CD4-positive, alpha-beta T cell treated with Interferon alpha-2 for 1 hour (primary cell): ENCODE measurements around the gene WDR1.

ENCODE experiments used
- DNase-seq, 2 donors: peaks; one replicate each; pipeline ENCODE4 v3.0.0-alpha.2; 2020 to 2022

Gene WDR1

GRCh38 chr4:10083861-10084641 lies 32.5 kb downstream of the WDR1 start:
- no peak for DNase-seq

GRCh38 chr4:10083331-10083771 lies 33.2 kb downstream of the WDR1 start:
- no peak for DNase-seq

DNA sequence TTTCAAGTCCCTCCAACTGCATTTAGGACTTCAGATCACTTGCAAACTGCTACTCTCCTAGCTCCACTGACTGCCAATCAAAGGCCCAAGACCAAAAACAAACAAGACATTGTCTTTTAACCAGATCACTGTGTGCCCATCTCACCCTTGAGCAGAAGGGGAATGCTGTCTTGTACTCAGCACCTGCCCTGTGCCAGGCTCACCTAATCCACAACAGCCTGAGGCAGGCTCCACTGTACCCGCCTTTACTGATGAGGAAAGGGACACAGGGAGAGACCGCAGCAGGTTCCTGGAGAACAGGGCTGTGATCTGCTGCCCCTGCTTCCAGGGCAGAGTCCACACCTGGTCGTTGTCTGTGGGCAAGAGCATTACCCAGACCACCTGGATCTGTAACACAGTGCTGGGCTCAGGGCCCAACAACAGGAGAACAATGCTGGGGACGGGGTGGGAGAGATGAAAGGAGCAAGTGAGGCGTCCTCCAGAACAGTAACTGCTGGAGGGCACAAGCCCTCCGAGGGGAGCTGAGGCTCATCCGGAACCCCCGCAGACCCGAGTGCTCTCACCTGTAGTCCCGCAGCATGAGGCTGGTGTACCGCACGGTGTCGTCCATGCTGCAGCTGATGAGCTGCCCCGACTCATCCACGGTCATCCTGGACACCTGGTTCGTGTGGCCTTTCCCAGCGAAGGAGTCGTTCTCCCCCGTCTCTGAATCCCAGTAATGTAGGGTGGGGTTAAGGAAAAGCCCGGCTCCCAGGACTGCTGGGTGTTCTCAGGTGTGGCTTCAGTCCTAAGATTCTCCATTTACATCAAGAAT lies 33.9 kb downstream of the WDR1 start:
- no peak for DNase-seq

- DNase-seq: no peak
These were observed 34.6 kb downstream of the WDR1 start for GRCh38 chr4:10082047-10082446.

DNA sequence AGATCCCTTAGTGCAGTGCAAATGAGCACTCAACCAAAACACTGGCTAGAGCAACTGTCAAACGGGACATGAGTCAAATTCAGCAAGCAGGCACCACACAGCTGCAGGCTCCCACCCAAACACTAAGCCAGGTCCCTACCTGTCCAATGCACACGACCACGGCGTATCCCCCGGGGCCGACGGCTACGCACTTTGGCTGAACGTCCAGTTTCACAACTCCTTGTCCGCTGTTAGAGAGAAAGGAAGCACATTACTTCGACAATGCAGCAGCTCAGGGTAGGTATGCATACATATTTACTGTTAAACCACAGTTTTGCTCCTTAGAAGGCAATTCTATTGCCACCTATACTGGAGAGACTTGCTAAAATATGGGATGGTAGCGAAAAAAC lies 35.4 kb downstream of the WDR1 start:
- no peak for DNase-seq

DNA sequence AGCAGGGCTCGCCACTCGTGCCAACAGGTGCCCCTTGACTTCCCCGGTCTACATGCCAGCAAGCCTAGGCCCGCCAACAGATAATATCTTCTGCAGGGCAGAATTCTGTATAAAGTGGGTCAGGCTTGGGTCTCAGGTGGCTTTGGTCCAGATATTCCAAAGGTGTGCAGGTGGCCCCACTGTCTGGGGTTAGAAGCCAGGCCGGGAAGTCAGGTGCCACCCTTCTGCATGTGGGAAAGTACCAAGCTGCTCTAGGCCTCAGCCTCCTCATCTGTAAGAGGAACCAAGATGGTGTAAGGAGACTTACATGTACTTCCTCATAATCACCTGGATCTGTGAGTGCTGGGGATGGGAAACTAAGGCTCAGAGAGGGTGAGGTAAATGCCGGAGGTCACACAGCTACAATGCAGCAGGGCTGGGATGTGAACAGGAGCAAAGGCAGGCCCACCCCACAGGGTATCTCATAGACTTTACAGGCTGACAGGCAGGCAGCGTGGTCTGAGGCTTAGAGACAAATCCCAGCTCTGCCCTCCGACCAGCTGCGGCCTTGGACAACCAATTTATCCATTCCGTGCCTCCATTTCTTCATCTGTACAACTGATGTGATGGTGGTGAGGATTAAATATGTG lies 35.9 kb downstream of the WDR1 start:
- DNase-seq: no peak

DNA sequence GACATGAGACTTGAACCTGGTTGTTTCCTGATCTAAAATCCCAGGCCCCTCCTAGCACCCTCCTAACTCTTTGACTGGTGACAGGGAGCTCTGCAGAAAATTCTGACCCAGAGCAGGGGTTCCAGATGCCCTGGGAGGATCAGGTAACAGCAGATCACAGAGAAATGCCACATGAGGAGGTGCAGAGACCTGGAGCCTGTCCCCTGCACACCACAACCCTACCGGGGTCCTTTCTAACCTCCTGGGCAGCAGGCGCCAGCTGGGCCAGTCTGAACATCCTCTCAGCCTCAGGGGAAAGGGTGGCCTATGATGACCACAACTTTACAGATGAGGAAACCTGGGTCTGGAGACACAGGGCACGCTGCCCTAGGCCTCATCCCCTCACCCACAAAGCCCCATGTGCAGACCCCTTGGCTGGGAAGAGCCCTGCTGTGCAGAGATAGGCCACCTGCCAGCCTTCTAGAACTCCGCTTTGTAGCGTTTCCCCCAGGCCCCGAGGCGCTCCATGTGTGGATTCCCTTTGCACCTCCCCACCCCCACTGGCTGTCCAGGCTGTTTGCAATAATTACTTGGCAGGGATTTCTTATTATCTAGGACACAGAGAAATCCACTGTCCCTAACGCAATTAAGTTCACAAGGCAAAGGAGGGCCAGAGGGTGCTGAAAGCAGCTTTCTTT lies 36.5 kb downstream of the WDR1 start:
- no peak for DNase-seq

- DNase-seq: no peak
These were observed 37.3 kb downstream of the WDR1 start for GRCh38 chr4:10079256-10079655.

DNA sequence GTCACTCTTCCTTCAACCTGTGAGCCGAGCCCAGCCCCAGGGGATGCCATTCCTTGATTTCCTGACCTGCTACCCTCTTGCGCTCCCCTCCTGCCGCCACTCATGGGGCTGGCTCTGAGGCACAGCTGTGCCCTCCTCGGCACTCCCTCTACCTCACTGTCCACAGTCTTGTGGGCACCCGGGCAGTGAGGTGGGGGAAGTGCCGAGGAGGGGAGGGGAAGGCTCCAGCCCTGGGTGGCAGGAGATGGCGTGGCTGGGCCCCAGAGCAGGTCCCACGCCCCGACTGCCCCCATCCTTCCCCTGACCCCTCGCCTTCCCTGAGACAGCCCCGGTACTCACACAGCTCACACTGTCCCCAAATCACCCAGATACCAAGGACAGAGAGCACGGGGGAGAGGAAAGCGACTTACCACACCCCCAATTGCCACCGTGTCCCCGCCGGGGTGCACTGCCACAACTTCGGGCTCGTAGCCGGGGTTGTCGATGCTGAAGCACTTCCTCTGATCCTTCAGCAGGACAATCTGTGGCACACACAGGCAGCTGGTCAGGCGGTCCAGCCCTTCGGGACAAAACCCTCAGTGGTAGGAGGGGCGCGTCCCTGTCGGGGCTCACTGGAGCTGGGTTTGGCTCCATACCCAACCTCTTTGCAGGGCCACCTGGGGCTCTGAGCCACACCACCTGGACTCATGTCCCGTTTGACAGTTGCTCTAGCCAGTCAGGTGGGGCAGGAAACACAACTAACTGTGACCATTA lies 37.9 kb downstream of the WDR1 start:
- DNase-seq: no peak

DNA sequence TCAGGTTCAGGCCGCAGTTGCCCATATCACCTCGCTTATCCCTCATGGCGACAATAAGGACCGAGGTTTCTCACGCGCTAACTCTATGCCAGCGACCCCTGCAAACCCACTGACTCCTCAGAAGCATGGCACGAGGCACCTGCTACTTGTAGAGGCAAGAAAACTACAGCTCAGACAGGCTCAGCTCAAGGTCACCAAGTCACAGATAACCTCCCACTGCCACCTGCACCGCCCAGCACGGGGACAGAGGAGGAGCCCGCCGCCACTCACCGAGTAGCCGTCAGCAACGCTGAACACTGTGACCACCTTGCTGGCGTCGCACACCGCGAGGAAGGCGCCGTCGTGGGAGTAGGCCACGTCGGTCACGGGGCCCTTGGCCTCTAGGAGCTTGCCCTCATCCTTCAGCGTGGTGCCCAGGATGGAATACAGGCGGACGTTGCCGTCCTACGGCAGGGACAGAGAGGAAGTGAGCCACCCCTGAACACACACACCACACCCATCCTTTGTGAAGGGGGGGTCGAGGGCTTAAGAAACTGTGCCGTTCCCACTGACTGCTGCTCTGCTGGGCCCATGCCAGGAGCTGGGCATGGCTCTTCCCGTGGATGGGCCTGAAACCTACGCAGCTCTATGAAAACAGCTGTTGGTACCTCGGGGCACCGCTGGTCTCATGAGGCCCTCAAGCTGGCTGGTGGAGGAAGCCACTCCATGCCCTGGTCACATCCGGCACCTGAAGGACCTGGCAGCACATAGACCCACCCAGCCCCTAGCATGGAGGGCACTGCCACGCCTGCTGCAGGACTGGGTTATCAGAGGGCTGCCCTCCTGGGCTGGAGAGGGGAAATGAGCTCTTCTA lies 38.9 kb downstream of the WDR1 start:
- DNase-seq: no peak

DNA sequence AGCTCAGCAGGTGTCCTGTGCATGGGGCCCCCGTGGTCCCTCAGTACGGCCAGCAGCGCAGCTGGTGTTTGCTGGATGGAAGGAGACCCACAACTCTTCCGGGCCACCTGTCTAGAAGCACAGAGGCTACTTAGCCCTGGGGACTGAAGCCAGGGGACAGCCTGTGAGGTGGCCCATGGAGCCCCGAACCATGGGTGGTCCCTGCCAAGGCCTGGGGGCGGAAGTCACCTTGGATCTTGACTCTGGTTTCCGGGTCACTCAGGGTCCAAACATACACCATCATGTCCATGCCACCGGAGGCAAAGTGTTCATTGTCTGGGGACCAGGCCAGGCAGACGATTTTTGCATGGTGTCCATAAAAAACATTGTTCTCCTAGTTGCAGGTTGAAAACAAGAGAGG lies 39.5 kb downstream of the WDR1 start:
- no peak for DNase-seq

GRCh38 chr4:10075953-10076391 lies 40.6 kb downstream of the WDR1 start:
- no peak for DNase-seq

DNA sequence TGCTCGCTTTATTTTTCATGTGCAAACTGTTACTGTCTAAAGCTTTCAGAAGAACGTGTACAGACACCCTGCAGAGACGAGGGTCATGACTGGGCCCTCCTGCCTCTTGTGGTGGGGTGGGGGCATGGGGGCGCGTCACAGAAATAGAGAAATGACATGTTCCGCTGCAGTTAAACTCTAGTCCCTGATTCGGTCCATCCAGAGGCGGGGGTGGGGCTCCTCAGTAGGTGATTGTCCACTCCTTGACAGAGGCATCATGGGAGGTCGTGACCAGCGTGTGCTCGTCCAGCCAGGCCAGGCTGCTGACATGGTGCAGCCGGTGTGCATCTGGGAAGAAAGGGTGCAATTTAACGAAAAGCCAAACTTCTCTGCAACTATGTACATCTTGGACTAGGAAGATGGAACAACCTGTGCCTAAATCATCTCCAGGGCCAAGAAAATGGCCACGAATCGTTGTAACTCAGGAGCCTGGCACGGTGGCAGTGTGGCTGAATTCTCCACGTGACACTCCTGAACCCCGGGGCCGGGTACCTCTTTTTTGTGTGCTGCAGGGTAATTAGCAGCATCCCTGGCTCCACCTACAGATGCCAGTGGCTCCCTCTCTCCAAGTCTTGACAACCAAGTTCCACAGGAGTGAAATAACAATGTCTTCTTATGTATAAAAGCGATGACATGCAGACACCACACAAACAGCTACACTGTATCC lies 41.3 kb downstream of the WDR1 start:
- no peak for DNase-seq

DNA sequence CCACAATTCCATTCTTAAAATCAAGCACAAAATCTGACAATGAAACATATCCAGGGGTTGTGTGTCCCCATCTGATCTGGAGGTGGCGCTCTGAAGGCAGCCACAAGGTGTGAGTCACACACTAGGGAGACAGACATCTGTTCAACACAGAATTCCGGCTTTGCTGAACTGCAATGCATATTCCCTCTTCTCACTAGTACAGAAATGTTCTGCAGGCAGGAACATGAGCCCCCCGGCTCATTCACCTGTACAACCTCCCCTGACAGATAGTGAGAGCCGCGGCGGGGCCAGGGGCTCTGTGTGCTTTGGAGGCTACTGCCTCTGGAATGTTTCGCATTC lies 41.9 kb downstream of the WDR1 start:
- no peak for DNase-seq

DNA sequence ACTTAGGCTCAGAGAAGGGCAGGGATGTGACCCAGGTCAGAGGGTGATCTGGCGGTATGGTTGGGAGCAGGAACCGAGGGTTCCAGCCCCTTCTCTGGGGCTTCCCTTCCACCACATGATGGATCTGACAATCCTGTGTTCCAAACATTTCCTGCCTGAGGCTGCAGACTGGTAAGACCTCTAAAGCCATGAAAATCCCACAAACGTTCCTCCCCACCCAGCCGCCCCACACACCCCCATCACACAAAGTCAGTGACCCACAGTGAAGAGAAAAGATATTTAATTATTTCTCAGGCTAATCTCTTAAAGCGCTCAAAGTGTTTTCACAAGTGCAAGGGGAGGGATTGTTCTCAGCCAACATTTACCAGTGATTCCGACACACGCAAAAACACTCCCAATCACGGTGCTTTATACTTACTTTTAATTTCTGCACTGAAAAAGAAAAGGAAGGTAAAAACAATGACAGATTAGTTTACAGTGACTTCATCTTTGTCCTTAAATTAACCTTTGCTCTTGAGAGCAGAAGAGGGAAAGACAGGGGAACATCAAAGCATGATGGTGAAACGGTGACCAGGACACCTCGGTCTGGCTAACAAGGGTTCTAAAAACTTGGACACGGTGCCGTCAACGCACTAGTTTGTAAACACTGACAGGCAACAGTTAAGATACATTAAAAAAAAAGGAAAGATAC lies 42.4 kb downstream of the WDR1 start:
- no peak for DNase-seq

GRCh38 chr4:10072420-10073017 lies 44.1 kb downstream of the WDR1 start:
- no peak for DNase-seq

- DNase-seq: no peak
These were observed 47.4 kb downstream of the WDR1 start for GRCh38 chr4:10069075-10069642.

- DNase-seq: no peak
These were observed 49.6 kb downstream of the WDR1 start for GRCh38 chr4:10066670-10067651.
